CD4-positive, alpha-beta T cell (primary cell): Measurements from ENCODE around the gene CXCL12. TPM values are rescaled to one million over a fixed set of nuclear protein-coding genes. Genes with fewer than 3 reads are reported as not detected.

ENCODE experiments used
- ATAC-seq: fragments of 200-7000 bp; cut with Tn5 transposase; one replicate; pipeline ENCODE4 v1.10.0; 2022; ENCODE audit warnings: mild to moderate bottlenecking; ENCODE audit not compliant: poor library complexity
- CTCF ChIA-PET: fragments of 350-600 bp; sonication (Branson Sonifier 250); formaldehyde crosslinking; loops from one replicate; lab custom pipeline; 2021; ENCODE audit warnings: antibody characterized with exemption, inconsistent platforms; lab: Charles Lee
- POLR2A ChIA-PET: fragments of 350-600 bp; sonication (Branson Sonifier 250); formaldehyde crosslinking; loops from one replicate; lab custom pipeline; 2021; ENCODE audit warnings: antibody characterized with exemption, inconsistent platforms; lab: Charles Lee
- DNase-seq, 14 experiments: peaks; one replicate each; pipeline ENCODE4 v3.0.0-alpha.2; 2013 to 2020; ENCODE audit warnings: mixed read lengths in 2 of 14
- H3K27ac ChIP-seq, 2 donors: one replicate each; pipeline versions ENCODE4 v1.5.1 to v1.7.0; 2013; ENCODE audit warnings: low read length in 2 of 2, low read depth in 1 of 2, mild to moderate bottlenecking in 1 of 2
- H3K27me3 ChIP-seq, 2 experiments: 1 replicate in 1 of 2; 2 replicates in 1 of 2; pipeline versions ENCODE4 v1.6.1 to v1.7.0; 2013; ENCODE audit warnings: low read length in 2 of 2, control low read depth in 1 of 2, mild to moderate bottlenecking in 1 of 2, moderate library complexity in 1 of 2; ENCODE audit not compliant: insufficient read depth in 2 of 2, control insufficient read depth in 1 of 2
- H3K36me3 ChIP-seq: one replicate; pipeline ENCODE4 v1.6.1; 2013; ENCODE audit warnings: low read length, control low read depth; ENCODE audit not compliant: insufficient read depth
- H3K4me1 ChIP-seq: one replicate; pipeline ENCODE4 v1.6.1; 2013; ENCODE audit warnings: low read length, control low read depth; ENCODE audit not compliant: insufficient read depth
- H3K4me3 ChIP-seq: one replicate; pipeline ENCODE4 v1.5.1; 2013; ENCODE audit warnings: mild to moderate bottlenecking, low read length, moderate library complexity
- H3K9me3 ChIP-seq, 2 experiments: 1 replicate in 1 of 2; 2 replicates in 1 of 2; pipeline versions ENCODE4 v1.6.1 to v1.7.0; 2013; ENCODE audit warnings: low read length in 2 of 2, mild to moderate bottlenecking in 2 of 2, control low read depth in 1 of 2, moderate library complexity in 1 of 2; ENCODE audit not compliant: control insufficient read depth in 1 of 2, insufficient read depth in 1 of 2
- H3K27ac Mint-ChIP-seq: one replicate; pipeline ENCODE4 v1.8.0; 2020; ENCODE audit warnings: mixed read lengths
- H3K27me3 Mint-ChIP-seq: one replicate; pipeline ENCODE4 v1.8.0; 2021; ENCODE audit warnings: mixed read lengths
- H3K36me3 Mint-ChIP-seq: one replicate; pipeline ENCODE4 v1.8.0; 2021; ENCODE audit warnings: low read depth, mixed read lengths
- H3K4me1 Mint-ChIP-seq: one replicate; pipeline ENCODE4 v1.8.0; 2021; ENCODE audit warnings: low read depth, mixed read lengths
- H3K4me3 Mint-ChIP-seq: one replicate; pipeline ENCODE4 v1.8.0; 2020; ENCODE audit warnings: mild to moderate bottlenecking, mixed read lengths
- H3K9me3 Mint-ChIP-seq: one replicate; pipeline ENCODE4 v1.8.0; 2020; ENCODE audit warnings: mixed read lengths
- CTCF ChIP-seq: fragments of 200-600 bp; IDR thresholded peaks from one replicate; pipeline ENCODE4 v1.8.0; 2022; ENCODE audit warnings: antibody characterized with exemption, mild to moderate bottlenecking
- intact Hi-C, 2 experiments: fragments of 100-400 bp; cut with DNase I in 1 of 2; cut with micrococcal nuclease in 1 of 2; formaldehyde crosslinking; loops; one replicate each; pipeline versions ENCODE4 v1.15.1 to v1.9.0; 2023 to 2025; cut with DNase I, micrococcal nuclease
- total RNA-seq, 174 experiments: library from RNA in 2 of 174; stranded (reverse) in 2 of 174; gene quantifications; one replicate each; pipeline ENCODE4 v1.2.3 and lab custom pipeline; 2021 to 2026

The CXCL12 gene
- total RNA-seq, 2 experiments from 2014 or later = not detected

- H3K4me1 ChIP-seq = no peaks in the 10 kb centered on the region
- H3K27me3 Mint-ChIP-seq = peaks cover 28% of the 10 kb centered on the region
- H3K36me3 Mint-ChIP-seq = no peaks in the 10 kb centered on the region
- H3K27me3 ChIP-seq = peaks cover 11 to 17% of the 10 kb centered on the region in 2 experiments
- H3K4me3 Mint-ChIP-seq = no peak overlapping the region
- intact Hi-C loops = no loop called here
- peaks cover 0 to 12% of the 10 kb centered on the region in 2 experiments for H3K9me3 ChIP-seq
- H3K9me3 Mint-ChIP-seq = no peaks in the 10 kb centered on the region
- no peak for TF ChIP-seq CTCF
- H3K4me1 Mint-ChIP-seq = no peaks in the 10 kb centered on the region
- no peak for ATAC-seq
- H3K36me3 ChIP-seq = no peaks in the 10 kb centered on the region
- no peak overlapping the region for H3K27ac ChIP-seq
- no peak overlapping the region for H3K4me3 ChIP-seq
- CTCF ChIA-PET = no interaction called here
- H3K27ac Mint-ChIP-seq = no peak overlapping the region
- POLR2A ChIA-PET = no interaction called here
- DNase-seq = no peak
These were observed 6.3 kb downstream of the CXCL12 start for GRCh38 chr10:44378626-44379025.

DNA sequence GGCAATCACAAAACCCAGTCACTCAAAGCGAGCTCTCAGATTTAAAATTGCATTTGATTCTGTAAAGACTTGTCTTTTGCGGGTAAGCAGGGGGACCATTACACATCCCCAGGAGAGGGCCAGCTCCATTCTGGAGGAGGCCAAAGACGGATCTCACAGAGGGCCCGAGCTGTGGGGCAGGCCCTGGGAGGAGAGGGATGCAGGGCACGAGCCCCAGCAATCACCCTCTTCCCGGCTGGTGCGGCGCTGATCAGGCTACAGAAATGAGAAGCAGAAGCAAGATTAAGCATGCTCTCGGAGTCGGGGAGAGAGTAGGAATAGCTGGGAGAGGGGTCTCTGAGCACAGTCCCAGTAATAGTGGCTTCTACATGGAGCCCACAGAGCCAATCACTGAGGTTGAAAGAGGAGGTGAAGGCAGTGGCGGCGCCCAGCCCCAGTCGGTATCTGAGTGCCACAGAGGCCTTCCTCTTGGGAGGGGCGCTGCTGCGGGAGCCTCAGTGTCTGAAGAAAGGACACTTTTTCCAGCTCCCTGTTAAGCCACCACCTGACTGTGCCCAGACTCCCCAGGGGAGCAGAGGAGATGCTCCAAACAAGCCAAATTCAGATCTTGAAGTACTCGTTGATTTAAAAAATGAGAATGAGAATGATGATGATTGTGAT is 7.1 kb downstream of the CXCL12 start:
- no peak for TF ChIP-seq CTCF
- peaks cover 24% of the 10 kb centered on the region for H3K27me3 Mint-ChIP-seq
- Histone ChIP-seq H3K27ac (no peak overlapping the region), H3K4me1 (no peaks in the 10 kb centered on the region), H3K9me3 (peaks cover 0 to 4% of the 10 kb centered on the region in 2 experiments), H3K4me3 (no peak overlapping the region), H3K36me3 (no peaks in the 10 kb centered on the region), H3K27me3 (peaks cover 7 to 9% of the 10 kb centered on the region in 2 experiments)
- no peaks in the 10 kb centered on the region for H3K4me1 Mint-ChIP-seq
- H3K27ac Mint-ChIP-seq = no peak overlapping the region
- no peaks in the 10 kb centered on the region for H3K9me3 Mint-ChIP-seq
- H3K36me3 Mint-ChIP-seq = no peaks in the 10 kb centered on the region
- ChIA-PET CTCF (no interaction called here), POLR2A (no interaction called here)
- DNase-seq (no peak), ATAC-seq (no peak)
- intact Hi-C loops = no loop called here
- no peak overlapping the region for H3K4me3 Mint-ChIP-seq

DNA sequence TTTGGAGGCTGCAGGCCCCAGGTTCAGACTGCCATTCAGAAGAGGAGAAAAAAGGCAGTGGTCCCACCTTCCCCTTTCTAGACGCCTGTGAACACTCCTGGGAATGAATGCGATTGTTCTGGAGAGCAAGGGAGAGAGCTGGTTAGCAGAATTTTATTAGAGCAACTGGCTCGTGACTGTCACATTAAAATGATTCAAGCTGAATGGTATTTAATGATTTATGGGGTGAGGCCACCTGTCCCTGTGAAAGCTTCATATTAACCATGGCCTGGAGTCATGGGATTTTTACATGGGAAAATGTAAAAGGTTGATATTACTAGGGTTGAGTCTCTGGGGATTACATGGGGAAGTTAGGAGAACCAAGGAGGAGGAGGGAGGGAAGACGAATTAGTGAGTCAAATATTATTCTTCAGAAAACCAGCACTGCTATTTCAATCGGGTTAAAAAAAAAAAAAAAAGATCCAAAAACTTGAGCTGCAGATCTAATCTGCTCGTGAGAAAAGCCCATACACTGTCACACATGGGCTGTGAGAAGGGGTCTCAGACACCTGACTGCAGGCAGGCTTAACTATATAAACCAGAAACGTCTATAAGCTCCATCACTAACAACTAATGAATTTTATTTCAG is 8.3 kb downstream of the CXCL12 start:
- H3K36me3 Mint-ChIP-seq = no peaks in the 10 kb centered on the region
- H3K4me3 Mint-ChIP-seq = no peak overlapping the region
- Histone ChIP-seq H3K27me3 (no peaks in the 10 kb centered on the region), H3K4me1 (no peaks in the 10 kb centered on the region), H3K36me3 (no peaks in the 10 kb centered on the region), H3K4me3 (no peak overlapping the region), H3K27ac (no peak overlapping the region), H3K9me3 (peaks cover 0 to 4% of the 10 kb centered on the region in 2 experiments)
- intact Hi-C loops = no loop called here
- ChIA-PET POLR2A (no interaction called here), CTCF (no interaction called here)
- H3K27me3 Mint-ChIP-seq = peaks cover 19% of the 10 kb centered on the region
- no peak overlapping the region for H3K27ac Mint-ChIP-seq
- ATAC-seq (no peak), DNase-seq (no peak)
- no peak for TF ChIP-seq CTCF
- no peaks in the 10 kb centered on the region for H3K4me1 Mint-ChIP-seq
- H3K9me3 Mint-ChIP-seq = no peaks in the 10 kb centered on the region
